Uterus (tissue), 4 donors: Measurements from ENCODE around the gene ABCB6. TPM values are rescaled to one million over a fixed set of nuclear protein-coding genes. Genes with fewer than 3 reads are reported as not detected.

ENCODE experiments used
- DNase-seq, 2 donors: peaks; one replicate each; pipeline ENCODE4 v3.0.0-alpha.2; 2019 to 2020
- H3K27ac ChIP-seq, 2 donors: fragments of 200-600 bp; sonication (generic); 1 replicate in 1 of 2; 2 replicates in 1 of 2; pipeline ENCODE4 v1.5.1; 2016 to 2018
- H3K27me3 ChIP-seq, 2 donors: fragments of 200-600 bp; sonication (generic); one replicate each; pipeline ENCODE4 v1.5.1; 2018 to 2019; ENCODE audit warnings: control low read depth in 1 of 2
- H3K36me3 ChIP-seq, 2 donors: fragments of 200-600 bp; sonication (generic); one replicate each; pipeline ENCODE4 v1.5.1; 2019; ENCODE audit warnings: control low read depth in 1 of 2
- H3K4me1 ChIP-seq, 2 donors: fragments of 200-600 bp; sonication (generic); one replicate each; pipeline ENCODE4 v1.5.1; 2018 to 2019; ENCODE audit warnings: control low read depth in 1 of 2
- H3K4me3 ChIP-seq, 2 donors: fragments of 200-600 bp; sonication (generic); 1 replicate in 1 of 2; 2 replicates in 1 of 2; pipeline ENCODE4 v1.5.1; 2018 to 2019; ENCODE audit warnings: mild to moderate bottlenecking in 1 of 2
- H3K9me3 ChIP-seq, 2 donors: fragments of 200-600 bp; sonication (generic); one replicate each; pipeline ENCODE4 v1.5.1; 2019; ENCODE audit warnings: control low read depth in 1 of 2
- POLR2A ChIP-seq, 2 donors: fragments of 450-650 bp; IDR thresholded peaks; one replicate each; pipeline ENCODE4 v1.6.1; 2016; ENCODE audit warnings: antibody characterized with exemption in 2 of 2, mild to moderate bottlenecking in 1 of 2, moderate library complexity in 1 of 2
- intact Hi-C: fragments of 100-400 bp; cut with DNase I; formaldehyde crosslinking; loops from one replicate; pipeline ENCODE4 v1.15.1; 2023; ENCODE audit warnings: low total_unique reads
- total RNA-seq, 4 donors: library from RNA; depleted of rRNA in 3 of 4; stranded (reverse); fragments of >200 nt in 3 of 4; gene quantifications; one replicate each; pipeline versions ENCODE4 v1.1.0 to v1.2.4, GENCODE V29; 2014 to 2023
- TF ChIP-seq, protein P1 (sequence below), 4 experiments: fragments of 200-600 bp in 2 of 4; fragments of 450-650 bp in 2 of 4; sonication (generic) in 2 of 4; IDR thresholded peaks; one replicate each; pipeline ENCODE4 v1.5.1; 2016 to 2019; ENCODE audit warnings: antibody characterized with exemption in 4 of 4, mild to moderate bottlenecking in 2 of 4, moderate library complexity in 1 of 4
- donor health status: DM: yes; HTN: yes; CAD: no.

Gene ABCB6
- total RNA-seq, 4 donors from 2014 or later: 7.1 to 37.6 (median 27.7) TPM

DNA sequence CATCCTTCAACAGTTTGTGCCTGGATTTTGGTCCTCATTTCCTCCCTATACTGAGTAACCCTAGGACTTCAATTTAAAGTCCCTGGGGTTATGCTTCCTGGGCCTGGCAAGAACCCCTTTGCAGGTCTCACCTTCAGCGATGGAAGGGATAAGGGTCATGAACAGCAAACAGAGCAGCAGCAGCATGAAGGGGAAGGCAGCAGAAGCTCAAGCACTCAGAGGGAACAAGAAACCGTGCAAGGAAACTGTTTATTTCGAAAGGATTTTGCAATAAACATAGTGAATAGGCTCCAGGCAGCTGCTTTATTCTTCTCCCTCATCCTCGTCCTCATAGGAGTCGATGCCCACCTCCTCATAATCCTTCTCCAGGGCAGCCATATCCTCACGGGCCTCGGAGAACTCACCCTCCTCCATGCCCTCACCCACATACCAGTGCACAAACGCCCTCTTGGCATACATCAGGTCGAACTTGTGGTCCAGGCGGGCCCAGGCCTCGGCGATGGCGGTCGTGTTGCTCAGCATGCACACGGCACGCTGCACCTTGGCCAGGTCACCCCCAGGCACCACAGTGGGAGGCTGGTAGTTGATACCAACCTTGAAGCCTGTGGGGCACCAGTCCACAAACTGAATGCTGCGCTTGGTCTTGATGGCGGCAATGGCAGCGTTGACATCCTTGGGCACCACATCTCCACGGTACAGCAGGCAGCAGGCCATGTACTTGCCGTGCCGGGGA is 31.5 kb upstream of the ABCB6 start:
- Histone ChIP-seq H3K4me1 (peaks cover 0 to 19% of the 10 kb centered on the region in 2 donors), H3K9me3 (no peaks in the 10 kb centered on the region), H3K27me3 (peaks cover 0 to 8% of the 10 kb centered on the region in 2 donors), H3K4me3 (no peak overlapping the region), H3K36me3 (no peaks in the 10 kb centered on the region), H3K27ac (peak overlapping the region; percentile 54 to 72)
- intact Hi-C loops: no loop called here
- no peak for TF ChIP-seq POLR2A (IDR thresholded peaks at IDR 0.05)
- TF ChIP-seq, protein P1, sequence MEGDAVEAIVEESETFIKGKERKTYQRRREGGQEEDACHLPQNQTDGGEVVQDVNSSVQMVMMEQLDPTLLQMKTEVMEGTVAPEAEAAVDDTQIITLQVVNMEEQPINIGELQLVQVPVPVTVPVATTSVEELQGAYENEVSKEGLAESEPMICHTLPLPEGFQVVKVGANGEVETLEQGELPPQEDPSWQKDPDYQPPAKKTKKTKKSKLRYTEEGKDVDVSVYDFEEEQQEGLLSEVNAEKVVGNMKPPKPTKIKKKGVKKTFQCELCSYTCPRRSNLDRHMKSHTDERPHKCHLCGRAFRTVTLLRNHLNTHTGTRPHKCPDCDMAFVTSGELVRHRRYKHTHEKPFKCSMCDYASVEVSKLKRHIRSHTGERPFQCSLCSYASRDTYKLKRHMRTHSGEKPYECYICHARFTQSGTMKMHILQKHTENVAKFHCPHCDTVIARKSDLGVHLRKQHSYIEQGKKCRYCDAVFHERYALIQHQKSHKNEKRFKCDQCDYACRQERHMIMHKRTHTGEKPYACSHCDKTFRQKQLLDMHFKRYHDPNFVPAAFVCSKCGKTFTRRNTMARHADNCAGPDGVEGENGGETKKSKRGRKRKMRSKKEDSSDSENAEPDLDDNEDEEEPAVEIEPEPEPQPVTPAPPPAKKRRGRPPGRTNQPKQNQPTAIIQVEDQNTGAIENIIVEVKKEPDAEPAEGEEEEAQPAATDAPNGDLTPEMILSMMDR (IDR thresholded peaks at IDR 0.05): no peak
- no peak for DNase-seq

DNA sequence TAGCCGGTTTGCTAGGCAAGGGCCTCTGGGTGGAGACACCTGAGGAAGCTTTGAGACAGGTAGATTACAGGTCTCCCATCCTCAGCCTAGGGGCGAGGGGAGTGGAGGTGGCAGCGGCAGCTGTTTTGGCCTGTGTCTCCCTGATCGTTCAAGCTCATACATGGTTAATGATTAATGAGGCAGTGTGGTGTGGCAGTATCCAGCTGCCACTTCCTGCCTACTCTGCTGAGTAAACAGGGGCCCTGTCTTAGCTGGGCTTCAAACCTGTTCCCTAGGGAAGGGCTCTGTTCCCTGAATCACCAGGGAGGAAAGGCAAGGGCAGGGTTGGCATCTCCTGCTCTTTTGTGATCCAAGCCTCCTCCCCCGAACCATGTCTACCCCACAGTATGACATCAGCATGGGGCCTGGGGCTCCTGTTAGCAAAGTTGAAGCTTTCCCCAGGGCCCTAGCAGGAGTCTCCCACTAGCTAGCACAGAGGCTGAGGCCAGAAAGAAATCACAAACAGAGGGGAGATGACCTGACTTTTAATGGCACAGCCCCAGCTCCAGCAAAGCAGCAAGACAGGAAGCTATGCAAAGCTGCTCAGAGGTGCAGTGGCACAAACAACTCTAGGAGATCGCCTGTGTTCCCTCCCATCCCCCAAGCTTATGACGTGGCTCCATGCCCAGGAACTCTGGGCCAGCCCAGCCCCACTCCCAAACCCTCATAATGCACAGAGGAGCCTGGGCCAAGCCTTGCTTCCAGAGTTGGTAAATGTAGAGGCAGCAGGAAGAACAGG is 30.6 kb upstream of the ABCB6 start:
- H3K27me3 ChIP-seq: no peaks in the 10 kb centered on the region
- DNase-seq: peak; percentile 48 to 67
- H3K4me3 ChIP-seq: no peak overlapping the region
- intact Hi-C loops: no loop called here
- H3K9me3 ChIP-seq: no peaks in the 10 kb centered on the region
- peaks cover 0 to 19% of the 10 kb centered on the region in 2 donors for H3K4me1 ChIP-seq
- no peaks in the 10 kb centered on the region for H3K36me3 ChIP-seq
- peak overlapping the region; percentile 54 to 72 for H3K27ac ChIP-seq
- TF ChIP-seq, protein P1 (IDR thresholded peaks at IDR 0.05): no peak
- TF ChIP-seq POLR2A (IDR thresholded peaks at IDR 0.05): peak in 1 of 2 donors; percentile 13

DNA sequence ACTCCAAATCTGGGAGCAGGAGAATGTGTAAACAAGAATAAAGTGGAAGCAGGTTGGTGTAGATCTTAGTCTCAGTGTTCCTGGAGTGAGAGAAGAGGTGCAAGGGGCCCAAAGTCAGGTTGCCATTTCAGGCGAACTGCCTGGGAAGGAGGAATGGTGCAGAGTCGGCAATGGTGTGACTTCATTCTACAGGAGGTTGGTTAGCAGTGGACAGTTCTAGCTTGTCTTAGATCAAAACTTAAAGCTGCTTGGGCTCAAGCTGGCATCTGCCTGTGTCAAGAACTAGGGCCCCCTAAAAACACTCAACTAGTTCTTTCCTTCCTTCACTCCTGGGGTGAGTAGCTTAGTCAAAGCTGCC is 30.1 kb upstream of the ABCB6 start:
- no peak for DNase-seq
- no peak for TF ChIP-seq POLR2A (IDR thresholded peaks at IDR 0.05)
- TF ChIP-seq, protein P1 (IDR thresholded peaks at IDR 0.05): no peak

DNA sequence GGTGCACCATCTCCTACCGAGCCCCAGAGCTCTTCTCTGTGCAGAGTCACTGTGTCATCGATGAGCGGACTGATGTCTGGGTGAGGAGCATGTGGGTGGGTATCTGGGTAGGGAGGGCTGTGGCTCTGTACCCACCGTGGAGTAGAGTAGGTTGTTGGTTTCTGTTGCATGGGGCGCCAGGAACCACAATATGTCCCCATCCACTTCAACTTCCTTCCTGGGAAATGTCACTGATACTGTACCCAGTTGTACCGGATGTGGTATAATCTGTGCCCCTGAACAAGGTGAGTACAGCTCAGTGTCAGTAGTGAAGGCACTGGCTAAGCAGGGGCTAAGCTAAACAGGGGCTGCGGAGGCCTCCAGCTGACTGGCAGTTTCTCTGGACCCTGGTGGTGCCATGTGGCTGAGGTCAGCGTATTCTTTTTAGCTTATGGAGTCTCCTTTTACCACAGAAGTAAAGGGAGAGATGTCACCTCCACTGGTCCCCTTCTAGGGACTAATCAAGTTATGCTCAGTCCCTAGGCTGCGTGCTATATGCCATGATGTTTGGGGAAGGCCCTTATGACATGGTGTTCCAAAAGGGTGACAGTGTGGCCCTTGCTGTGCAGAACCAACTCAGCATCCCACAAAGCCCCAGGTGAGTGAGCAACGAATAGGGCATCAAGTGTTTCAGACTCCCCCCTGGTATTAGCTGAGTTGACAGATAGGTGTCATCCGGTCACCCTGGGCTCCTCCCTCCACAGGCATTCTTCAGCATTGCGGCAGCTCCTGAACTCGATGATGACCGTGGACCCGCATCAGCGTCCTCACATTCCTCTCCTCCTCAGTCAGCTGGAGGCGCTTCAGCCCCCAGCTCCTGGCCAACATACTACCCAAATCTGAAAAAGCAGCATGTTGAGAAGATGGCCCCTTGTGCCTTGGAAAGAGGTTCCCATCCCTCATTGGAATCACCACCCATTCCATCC is 29.2 kb upstream of the ABCB6 start:
- Histone ChIP-seq H3K9me3 (no peaks in the 10 kb centered on the region), H3K27ac (peak overlapping the region in 1 of 2 donors; percentile 72), H3K4me1 (peaks cover 0 to 19% of the 10 kb centered on the region in 2 donors), H3K36me3 (no peaks in the 10 kb centered on the region), H3K27me3 (no peaks in the 10 kb centered on the region), H3K4me3 (no peak overlapping the region)
- DNase-seq: no peak
- intact Hi-C loops: no loop called here
- TF ChIP-seq, protein P1 (IDR thresholded peaks at IDR 0.05): no peak
- TF ChIP-seq POLR2A (IDR thresholded peaks at IDR 0.05): no peak

More for the DNA sequence above, 30.1 kb upstream of the ABCB6 start:
- H3K36me3 ChIP-seq: no peaks in the 10 kb centered on the region
- H3K9me3 ChIP-seq: no peaks in the 10 kb centered on the region
- no peak overlapping the region for H3K4me3 ChIP-seq
- intact Hi-C loops: no loop called here
- peak overlapping the region; percentile 54 to 72 for H3K27ac ChIP-seq
- peaks cover 0 to 19% of the 10 kb centered on the region in 2 donors for H3K4me1 ChIP-seq
- no peaks in the 10 kb centered on the region for H3K27me3 ChIP-seq
